DMS 273 (cell line): ENCODE results near the gene GAD2.
"Not testable (repeated sequence)": the region's sequence is repeated elsewhere in the genome, so short reads cannot be mapped to it uniquely, and the experiment has no call there.

Source experiments
- DNase-seq: peaks from one replicate; lab custom pipeline; 2025; ENCODE audit not compliant: unreplicated experiment; lab: John Stamatoyannopoulos, UW

The GAD2 gene

GRCh38 chr10:26314265-26315013 is 97.9 kb downstream of the GAD2 start:
- no peak for DNase-seq

- no peak for DNase-seq
These were observed 102.1 kb downstream of the GAD2 start for GRCh38 chr10:26318672-26319071.

- DNase-seq, result no peak
These were observed 106.6 kb downstream of the GAD2 start for GRCh38 chr10:26323219-26323618.

- DNase-seq, result no peak
These were observed 110.3 kb downstream of the GAD2 start for GRCh38 chr10:26326851-26327250.

- DNase-seq, result no peak
These were observed 111.2 kb downstream of the GAD2 start for GRCh38 chr10:26327811-26328210.

- no peak for DNase-seq
These were observed 114.8 kb downstream of the GAD2 start for GRCh38 chr10:26331371-26331770.

GRCh38 chr10:26334232-26334931 is 117.8 kb downstream of the GAD2 start:
- no peak for DNase-seq

GRCh38 chr10:26334932-26335573 is 118.5 kb downstream of the GAD2 start:
- peak; percentile 75 for DNase-seq

GRCh38 chr10:26335574-26336093 is 119.1 kb downstream of the GAD2 start:
- no peak for DNase-seq

- no peak for DNase-seq
These were observed 120.4 kb downstream of the GAD2 start for GRCh38 chr10:26336979-26337378.

GRCh38 chr10:26341701-26342100 is 125.1 kb downstream of the GAD2 start:
- no peak for DNase-seq

- not testable (repeated sequence) for DNase-seq
These were observed 132.3 kb downstream of the GAD2 start for GRCh38 chr10:26348821-26349417.
